Neural progenitor cell (in vitro differentiated cells): ENCODE data around the gene MACROD2.

ENCODE experiments used
- EZH2 ChIP-seq: fragments of 200-600 bp; sonication (generic); IDR thresholded peaks from 2 replicates; pipeline ENCODE4 v1.6.1; 2017; ENCODE audit warnings: antibody characterized with exemption, mild to moderate bottlenecking, moderate library complexity
- EZH2phosphoT487 ChIP-seq: fragments of 200-600 bp; sonication (generic); IDR thresholded peaks from 2 replicates; pipeline ENCODE4 v1.6.1; 2017; ENCODE audit warnings: antibody characterized with exemption
- TF ChIP-seq, protein P1 (sequence below): fragments of 200-600 bp; sonication (generic); IDR thresholded peaks from 2 replicates; pipeline ENCODE4 v1.5.1; 2017; ENCODE audit warnings: antibody characterized with exemption, mild to moderate bottlenecking

- TF ChIP-seq, protein P1, sequence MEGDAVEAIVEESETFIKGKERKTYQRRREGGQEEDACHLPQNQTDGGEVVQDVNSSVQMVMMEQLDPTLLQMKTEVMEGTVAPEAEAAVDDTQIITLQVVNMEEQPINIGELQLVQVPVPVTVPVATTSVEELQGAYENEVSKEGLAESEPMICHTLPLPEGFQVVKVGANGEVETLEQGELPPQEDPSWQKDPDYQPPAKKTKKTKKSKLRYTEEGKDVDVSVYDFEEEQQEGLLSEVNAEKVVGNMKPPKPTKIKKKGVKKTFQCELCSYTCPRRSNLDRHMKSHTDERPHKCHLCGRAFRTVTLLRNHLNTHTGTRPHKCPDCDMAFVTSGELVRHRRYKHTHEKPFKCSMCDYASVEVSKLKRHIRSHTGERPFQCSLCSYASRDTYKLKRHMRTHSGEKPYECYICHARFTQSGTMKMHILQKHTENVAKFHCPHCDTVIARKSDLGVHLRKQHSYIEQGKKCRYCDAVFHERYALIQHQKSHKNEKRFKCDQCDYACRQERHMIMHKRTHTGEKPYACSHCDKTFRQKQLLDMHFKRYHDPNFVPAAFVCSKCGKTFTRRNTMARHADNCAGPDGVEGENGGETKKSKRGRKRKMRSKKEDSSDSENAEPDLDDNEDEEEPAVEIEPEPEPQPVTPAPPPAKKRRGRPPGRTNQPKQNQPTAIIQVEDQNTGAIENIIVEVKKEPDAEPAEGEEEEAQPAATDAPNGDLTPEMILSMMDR = no peak
- TF ChIP-seq EZH2phosphoT487 = no peak
- TF ChIP-seq EZH2 = no peak
Observed at GRCh38 chr20:14383335-14383734, 388.0 kb downstream of the MACROD2 start.
